Endothelial cell of umbilical vein (primary cell): Measurements from ENCODE around the gene USP6NL. TPM values are rescaled to one million over a fixed set of nuclear protein-coding genes. Genes with fewer than 3 reads are reported as not detected.

Experiments
- BruUV-seq: library from RNA; stranded (reverse); fragments of 400-500 nt; replicated peaks from 2 replicates; lab custom pipeline; 2021; lab: Mats Ljungman, UMichigan
- CTCF ChIA-PET: fragments of 300-600, 350-600 bp; sonication (Branson Sonifier 250); formaldehyde crosslinking; loops from one replicate; lab custom pipeline; 2021; ENCODE audit warnings: antibody characterized with exemption, inconsistent platforms; lab: Charles Lee
- POLR2A ChIA-PET: fragments of 300-600, 350-600 bp; sonication (Branson Sonifier 250); formaldehyde crosslinking; loops from one replicate; lab custom pipeline; 2021; ENCODE audit warnings: antibody characterized with exemption, inconsistent platforms; lab: Charles Lee
- DNase-seq: peaks from one replicate; pipeline ENCODE4 v3.0.0-alpha.2; 2011; ENCODE audit warnings: low read depth, low spot score
- FAIRE-seq: peaks from 2 replicates; lab custom pipeline; 2011; peaks lifted over from hg19 to GRCh38; lab: Jason Lieb, UNC
- H2AFZ ChIP-seq: 2 replicates; pipeline ENCODE4 v1.6.0; 2012; ENCODE audit warnings: low read depth, low read length, control low read depth, inconsistent platforms
- H3K27ac ChIP-seq: 2 replicates; pipeline ENCODE4 v1.5.1; 2011; ENCODE audit warnings: low read depth, mild to moderate bottlenecking, control low read depth, low read length, moderate library complexity; ENCODE audit not compliant: insufficient read depth
- H3K27me3 ChIP-seq, 2 experiments: 2 replicates each; pipeline versions ENCODE4 v1.6.0 to v1.6.1; 2011; ENCODE audit warnings: low read length in 2 of 2, mixed read lengths in 1 of 2; ENCODE audit not compliant: control insufficient read depth in 2 of 2, insufficient read depth in 2 of 2
- H3K36me3 ChIP-seq, 2 experiments: 2 replicates in 1 of 2; 3 replicates in 1 of 2; pipeline ENCODE4 v1.5.1; 2011; ENCODE audit warnings: low read length in 2 of 2, mild to moderate bottlenecking in 1 of 2, moderate library complexity in 1 of 2; ENCODE audit not compliant: control insufficient read depth in 2 of 2, insufficient read depth in 2 of 2; ENCODE audit errors: extremely low read depth in 1 of 2
- H3K4me1 ChIP-seq: 3 replicates; pipeline ENCODE4 v1.5.1; 2011; ENCODE audit warnings: mild to moderate bottlenecking, low read length; ENCODE audit not compliant: control insufficient read depth, insufficient read depth; ENCODE audit errors: extremely low read depth
- H3K4me2 ChIP-seq: 2 replicates; pipeline ENCODE4 v1.6.1; 2011; ENCODE audit warnings: low read length, control low read depth, mixed read lengths; ENCODE audit not compliant: insufficient read depth
- H3K4me3 ChIP-seq, 3 experiments: fragments of 200-600 bp in 1 of 3; sonication (generic), shearing (Covaris generic) in 1 of 3; replicated peaks in 1 of 3; 2 replicates each; pipeline ENCODE4 v1.5.1; 2011 to 2016; ENCODE audit warnings: control low read depth in 3 of 3, low read length in 3 of 3, mild to moderate bottlenecking in 2 of 3, inconsistent platforms in 1 of 3, low read depth in 1 of 3, moderate library complexity in 1 of 3; ENCODE audit not compliant: insufficient read depth in 1 of 3
- H3K79me2 ChIP-seq: 2 replicates; pipeline ENCODE4 v1.6.0; 2012; ENCODE audit warnings: low read length, inconsistent platforms; ENCODE audit not compliant: control insufficient read depth, insufficient read depth
- H3K9ac ChIP-seq: replicated peaks from 2 replicates; pipeline ENCODE3; 2011; ENCODE audit warnings: low read length, control low read depth; ENCODE audit not compliant: insufficient read depth; ENCODE audit errors: extremely low read depth
- H3K9me1 ChIP-seq: replicated peaks from 3 replicates; pipeline ENCODE4 v1.6.0; 2011; ENCODE audit warnings: mild to moderate bottlenecking, low read length; ENCODE audit not compliant: control insufficient read depth, insufficient read depth; ENCODE audit errors: extremely low read depth
- H3K9me3 ChIP-seq: replicated peaks from 2 replicates; pipeline ENCODE4 v1.5.1; 2012; ENCODE audit warnings: low read length, inconsistent platforms; ENCODE audit not compliant: control insufficient read depth, insufficient read depth
- H4K20me1 ChIP-seq: replicated peaks from 2 replicates; pipeline ENCODE3; 2011; ENCODE audit warnings: mild to moderate bottlenecking, low read length; ENCODE audit not compliant: control insufficient read depth, insufficient read depth; ENCODE audit errors: extremely low read depth
- EZH2 ChIP-seq: IDR thresholded peaks from 2 replicates; pipeline ENCODE4 v1.6.1; 2012; ENCODE audit warnings: borderline replicate concordance, low read depth, mild to moderate bottlenecking, moderate library complexity, low read length, inconsistent platforms; ENCODE audit not compliant: severe bottlenecking
- FOS ChIP-seq: IDR thresholded peaks from 2 replicates; pipeline ENCODE4 v1.6.1; 2011; ENCODE audit warnings: mild to moderate bottlenecking, low read length, moderate library complexity, borderline replicate concordance; ENCODE audit not compliant: insufficient read depth
- GATA2 ChIP-seq: IDR thresholded peaks from 2 replicates; pipeline ENCODE4 v1.7.0; 2011; ENCODE audit warnings: low read depth, mild to moderate bottlenecking, moderate library complexity, mixed read lengths, low read length; ENCODE audit not compliant: insufficient read length, insufficient read depth
- JUN ChIP-seq: IDR thresholded peaks from 2 replicates; pipeline ENCODE4 v1.6.1; 2011; ENCODE audit warnings: borderline replicate concordance, low read depth; ENCODE audit not compliant: insufficient read length, insufficient read depth
- MYC ChIP-seq: IDR thresholded peaks from one replicate; pipeline ENCODE4 v1.6.1; 2011; ENCODE audit warnings: mild to moderate bottlenecking, low read depth, low read length
- POLR2A ChIP-seq: IDR thresholded peaks from 2 replicates; pipeline ENCODE4 v1.6.1; 2012; ENCODE audit warnings: low read depth, mild to moderate bottlenecking, control low read depth, low read length
- POLR2AphosphoS5 ChIP-seq: IDR thresholded peaks from 2 replicates; pipeline ENCODE4 v1.6.1; 2012; ENCODE audit warnings: low read depth, mild to moderate bottlenecking, control low read depth, low read length, moderate library complexity; ENCODE audit not compliant: insufficient read depth
- dilution Hi-C: fragments of 300-500 bp; cut with MboI; formaldehyde crosslinking; loops from one replicate; pipeline ENCODE4 v1.15.0; 2019; ENCODE audit warnings: low sequenced_read_pairs; ENCODE audit not compliant: extremely low pct_ligation_motif_present
- intact Hi-C: fragments of 100-400 bp; cut with micrococcal nuclease; formaldehyde crosslinking; loops from one replicate; pipeline ENCODE4 v1.10.0; 2022
- polyA plus RNA-seq, 4 experiments: library from polyadenylated mRNA; depleted of rRNA in 3 of 4; stranded (reverse) in 3 of 4; unstranded in 1 of 4; fragments of >200 nt; gene quantifications; 2 replicates each; pipeline versions ENCODE4 v1.2.1 to v1.2.3, GENCODE V29; 2011 to 2012; ENCODE audit warnings: missing spikeins in 1 of 4
- total RNA-seq: library from RNA; stranded (reverse); gene quantifications from 2 replicates; pipeline ENCODE4 v1.2.3, GENCODE V29; 2021
- TF ChIP-seq, protein P1 (sequence below), 2 donors: IDR thresholded peaks; 1 replicate in 1 of 2; 2 replicates in 1 of 2; pipeline ENCODE4 v1.5.1; 2011; ENCODE audit warnings: low read length in 2 of 2, mild to moderate bottlenecking in 2 of 2, moderate library complexity in 2 of 2, control low read depth in 1 of 2, inconsistent platforms in 1 of 2, low read depth in 1 of 2; ENCODE audit not compliant: insufficient read depth in 1 of 2; ENCODE audit errors: extremely low read depth in 1 of 2
- TF ChIP-seq, protein P2 (sequence below): IDR thresholded peaks from 2 replicates; pipeline ENCODE4 v1.6.1; 2011; ENCODE audit not compliant: insufficient read depth, insufficient read length

USP6NL gene
- total and polyA plus RNA-seq, 2 donors (not counting 3 experiments of a cell fraction or from before 2014, with no cell fraction given), result 13.5 to 29.2 TPM

DNA sequence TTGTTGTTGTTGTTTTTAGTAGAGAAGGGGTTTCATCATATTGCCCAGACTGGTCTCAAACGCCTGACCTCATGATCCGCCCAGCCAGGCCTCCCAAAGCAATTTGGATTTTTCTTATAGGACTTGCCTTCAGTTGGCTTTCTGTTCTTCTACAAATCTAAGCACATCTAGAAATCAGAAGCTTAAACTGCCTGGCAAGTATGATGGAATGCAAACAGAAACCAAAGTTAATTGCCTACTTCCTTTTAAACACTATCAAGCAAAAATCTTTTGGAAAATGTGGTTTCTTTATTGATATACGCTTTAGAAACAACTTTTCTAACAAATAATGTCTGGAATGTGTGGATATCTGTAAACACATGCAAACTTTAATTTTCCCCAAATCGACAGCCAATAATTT is 64.9 kb downstream of the USP6NL start:
- no TSS peak for BruUV-seq
- Histone ChIP-seq H4K20me1 (peaks cover 2% of the 10 kb centered on the region), H3K4me1 (peaks cover 16% of the 10 kb centered on the region), H3K9me1 (no peaks in the 10 kb centered on the region), H3K36me3 (no peaks in the 10 kb centered on the region), H3K9ac (no peak overlapping the region), H3K4me2 (peak overlapping the region; percentile 65), H3K9me3 (no peaks in the 10 kb centered on the region), H3K79me2 (peaks cover 18% of the 10 kb centered on the region), H2AFZ (no peak overlapping the region), H3K27ac (no peak overlapping the region), H3K27me3 (no peaks in the 10 kb centered on the region), H3K4me3 (no peak overlapping the region)
- intact Hi-C loops (no loop called here), dilution Hi-C loops (no loop called here)
- TF ChIP-seq GATA2 (no peak), MYC (no peak), JUN (no peak), FOS (no peak), POLR2AphosphoS5 (no peak), POLR2A (no peak), EZH2 (no peak)
- TF ChIP-seq, protein P1, sequence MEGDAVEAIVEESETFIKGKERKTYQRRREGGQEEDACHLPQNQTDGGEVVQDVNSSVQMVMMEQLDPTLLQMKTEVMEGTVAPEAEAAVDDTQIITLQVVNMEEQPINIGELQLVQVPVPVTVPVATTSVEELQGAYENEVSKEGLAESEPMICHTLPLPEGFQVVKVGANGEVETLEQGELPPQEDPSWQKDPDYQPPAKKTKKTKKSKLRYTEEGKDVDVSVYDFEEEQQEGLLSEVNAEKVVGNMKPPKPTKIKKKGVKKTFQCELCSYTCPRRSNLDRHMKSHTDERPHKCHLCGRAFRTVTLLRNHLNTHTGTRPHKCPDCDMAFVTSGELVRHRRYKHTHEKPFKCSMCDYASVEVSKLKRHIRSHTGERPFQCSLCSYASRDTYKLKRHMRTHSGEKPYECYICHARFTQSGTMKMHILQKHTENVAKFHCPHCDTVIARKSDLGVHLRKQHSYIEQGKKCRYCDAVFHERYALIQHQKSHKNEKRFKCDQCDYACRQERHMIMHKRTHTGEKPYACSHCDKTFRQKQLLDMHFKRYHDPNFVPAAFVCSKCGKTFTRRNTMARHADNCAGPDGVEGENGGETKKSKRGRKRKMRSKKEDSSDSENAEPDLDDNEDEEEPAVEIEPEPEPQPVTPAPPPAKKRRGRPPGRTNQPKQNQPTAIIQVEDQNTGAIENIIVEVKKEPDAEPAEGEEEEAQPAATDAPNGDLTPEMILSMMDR (IDR thresholded peaks at IDR 0.05; ENCODE audit: extremely low read depth in 1 of 2, insufficient read depth in 1 of 2, low read depth in 1 of 2, low read length in 2 of 2), result no peak
- TF ChIP-seq, protein P2, sequence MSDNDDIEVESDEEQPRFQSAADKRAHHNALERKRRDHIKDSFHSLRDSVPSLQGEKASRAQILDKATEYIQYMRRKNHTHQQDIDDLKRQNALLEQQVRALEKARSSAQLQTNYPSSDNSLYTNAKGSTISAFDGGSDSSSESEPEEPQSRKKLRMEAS, result no peak
- FAIRE-seq (peak; percentile 85), DNase-seq (peak; percentile 43)
- CTCF ChIA-PET, result interaction anchor here (1.3 kb wide), 1 partner anchor 127 kb away, joined by 4 read pairs; no protein-coding TSS in a partner anchor
- POLR2A ChIA-PET, result no interaction called here
